Glomerular visceral epithelial cell (primary cell): ENCODE results near the gene ZNF429.
"Not testable (repeated sequence)": the region's sequence is repeated elsewhere in the genome, so short reads cannot be mapped to it uniquely, and the experiment has no call there.

Experiments
- DNase-seq: peaks from one replicate; pipeline ENCODE4 v3.0.0-alpha.2; 2016; ENCODE audit errors: extremely low spot score

Gene ZNF429

GRCh38 chr19:21513651-21514050 is 8.2 kb downstream of the ZNF429 start:
- DNase-seq, result no peak

GRCh38 chr19:21519488-21519887 is 14.1 kb downstream of the ZNF429 start:
- DNase-seq, result no peak

DNA sequence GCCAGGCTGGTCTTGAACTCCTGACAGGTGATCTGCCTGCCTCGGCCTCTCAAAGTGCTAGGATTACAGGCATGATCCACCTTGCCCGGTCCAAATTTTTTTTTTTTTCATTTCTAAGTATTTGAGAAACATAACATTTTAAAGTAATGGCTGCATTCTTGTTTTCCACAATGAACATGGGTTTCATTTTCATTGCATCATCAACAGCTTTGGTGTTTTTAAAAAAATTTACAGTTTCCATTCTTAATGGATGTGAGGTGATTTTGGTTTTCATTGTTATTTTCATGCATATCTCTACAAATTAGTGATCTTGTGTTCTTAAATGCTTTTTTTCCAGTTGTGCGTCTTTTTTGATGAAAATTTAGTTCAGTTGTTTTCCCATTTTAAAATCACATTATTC is 27.5 kb downstream of the ZNF429 start:
- no peak for DNase-seq

GRCh38 chr19:21536741-21537290 is 31.4 kb downstream of the ZNF429 start:
- not testable (repeated sequence) for DNase-seq

GRCh38 chr19:21559444-21559843 is 54.0 kb downstream of the ZNF429 start:
- DNase-seq, result no peak

- no peak for DNase-seq
These were observed 59.0 kb downstream of the ZNF429 start for GRCh38 chr19:21564406-21564805.

DNA sequence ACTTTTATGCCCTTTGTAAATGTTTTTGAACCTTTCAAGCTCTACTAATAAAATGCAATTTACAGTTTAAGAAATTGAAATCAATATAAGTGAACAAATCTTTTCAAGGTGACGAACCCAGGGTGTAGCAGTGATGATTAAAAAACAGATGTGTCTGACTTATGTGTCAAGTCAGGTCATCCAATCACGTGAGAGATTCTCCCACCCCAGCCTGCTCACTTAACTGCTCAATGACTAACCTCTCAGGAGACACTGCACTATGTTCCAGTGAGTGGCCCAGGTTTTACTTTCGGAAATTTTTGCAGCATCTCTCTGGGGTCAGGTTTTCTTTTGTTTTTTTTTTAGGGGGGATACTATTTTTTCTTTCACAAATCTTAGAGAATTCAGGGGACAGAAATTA is 60.7 kb downstream of the ZNF429 start:
- no peak for DNase-seq

- not testable (repeated sequence) for DNase-seq
These were observed 62.4 kb downstream of the ZNF429 start for GRCh38 chr19:21567806-21568205.

GRCh38 chr19:21568816-21569493 is 63.6 kb downstream of the ZNF429 start:
- no peak for DNase-seq

DNA sequence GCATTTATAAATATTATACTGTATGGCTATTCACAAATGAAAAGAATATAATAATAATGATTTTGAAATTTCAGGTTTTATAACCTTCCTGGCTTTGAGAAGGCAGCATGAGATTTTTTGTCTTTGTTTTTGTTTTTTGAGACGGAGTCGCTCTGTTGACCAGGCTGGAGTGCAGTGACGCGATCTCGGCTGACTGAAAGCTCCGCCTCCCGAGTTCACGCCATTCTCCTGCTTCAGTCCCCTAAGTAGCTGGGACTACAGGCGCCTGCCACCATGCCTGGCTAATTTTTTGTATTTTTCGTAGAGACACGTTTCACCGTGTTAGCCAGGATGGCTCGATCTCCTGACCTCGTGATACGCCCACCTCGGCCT is 64.1 kb downstream of the ZNF429 start:
- DNase-seq, result no peak

DNA sequence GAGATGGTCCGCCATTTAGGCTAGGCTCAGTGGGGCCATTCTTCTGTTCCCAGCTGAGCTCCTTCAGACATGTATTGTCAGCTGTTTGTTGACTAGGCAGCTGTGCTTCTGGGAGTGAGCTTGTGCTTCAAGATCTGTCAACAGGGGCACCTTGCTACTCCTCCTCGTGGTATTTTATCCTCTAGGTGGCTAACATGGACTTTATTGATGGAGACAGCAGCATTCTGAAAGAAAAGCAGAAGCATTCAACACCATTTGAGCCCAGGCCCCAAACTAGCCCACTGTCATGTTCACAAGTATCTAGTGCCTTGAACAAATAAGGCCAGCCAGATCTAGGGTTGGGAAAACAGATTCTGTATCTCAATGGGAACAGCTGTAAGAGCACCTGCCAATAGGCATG is 65.9 kb downstream of the ZNF429 start:
- no peak for DNase-seq

DNA sequence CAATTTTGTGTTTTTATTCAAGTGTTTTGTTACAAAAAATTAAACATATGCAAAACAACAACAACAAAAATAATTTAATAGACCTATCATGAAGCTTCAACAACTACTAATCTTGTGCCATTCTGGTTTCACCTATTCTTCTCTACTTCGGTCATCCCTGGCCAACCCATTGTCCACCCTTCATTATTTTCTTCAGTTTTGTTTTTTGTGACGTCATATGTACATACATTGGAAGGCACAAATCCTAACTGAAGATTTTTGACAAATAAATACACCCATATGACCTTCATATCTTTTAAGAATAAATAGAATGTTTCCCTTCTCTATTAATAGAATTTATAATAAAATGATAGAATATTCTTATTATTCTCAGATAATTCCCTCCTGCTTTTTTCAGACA is 69.2 kb downstream of the ZNF429 start:
- DNase-seq, result no peak

- no peak for DNase-seq
These were observed 71.1 kb downstream of the ZNF429 start for GRCh38 chr19:21576481-21576880.

GRCh38 chr19:21580101-21580500 is 74.7 kb downstream of the ZNF429 start:
- no peak for DNase-seq

DNA sequence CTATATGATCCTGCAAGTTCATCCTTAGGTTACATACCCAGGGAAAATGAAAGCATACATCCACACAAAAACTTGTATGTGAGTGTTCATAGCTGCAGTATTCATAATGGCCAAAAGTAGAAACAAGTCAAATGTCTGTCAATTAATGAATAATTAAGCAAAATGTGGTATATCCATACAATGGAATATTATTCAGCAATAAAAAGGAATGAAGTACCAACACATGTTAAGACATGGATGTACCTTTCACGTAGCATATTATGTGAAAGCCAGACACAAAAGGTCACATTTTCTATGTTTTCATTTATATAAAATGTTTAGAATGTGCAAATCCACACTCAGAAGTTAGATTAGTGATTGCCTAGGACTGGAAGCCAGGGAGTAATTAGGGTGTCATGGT is 75.4 kb downstream of the ZNF429 start:
- no peak for DNase-seq

GRCh38 chr19:21581646-21582240 is 76.3 kb downstream of the ZNF429 start:
- no peak for DNase-seq

DNA sequence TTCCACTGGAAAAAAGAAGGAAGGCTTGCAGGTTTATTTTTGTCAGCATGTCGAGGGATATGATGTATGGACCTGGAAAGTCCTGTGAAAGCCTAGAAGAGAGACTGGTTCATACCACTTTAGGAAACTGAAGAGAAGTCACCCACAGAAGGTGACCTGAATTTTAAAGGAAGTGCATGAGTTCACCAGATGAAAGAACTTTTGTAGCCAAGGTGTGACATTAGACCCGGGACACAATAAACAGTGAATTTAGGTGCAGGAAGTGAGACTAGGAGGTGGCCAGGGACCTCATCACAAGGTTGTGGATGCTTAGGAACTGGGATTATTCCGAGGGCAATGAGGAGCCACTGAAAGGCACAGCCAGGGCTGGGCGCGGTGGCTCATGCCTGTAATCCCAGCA is 79.1 kb downstream of the ZNF429 start:
- DNase-seq, result no peak

- no peak for DNase-seq
These were observed 80.0 kb downstream of the ZNF429 start for GRCh38 chr19:21585281-21585890.

DNA sequence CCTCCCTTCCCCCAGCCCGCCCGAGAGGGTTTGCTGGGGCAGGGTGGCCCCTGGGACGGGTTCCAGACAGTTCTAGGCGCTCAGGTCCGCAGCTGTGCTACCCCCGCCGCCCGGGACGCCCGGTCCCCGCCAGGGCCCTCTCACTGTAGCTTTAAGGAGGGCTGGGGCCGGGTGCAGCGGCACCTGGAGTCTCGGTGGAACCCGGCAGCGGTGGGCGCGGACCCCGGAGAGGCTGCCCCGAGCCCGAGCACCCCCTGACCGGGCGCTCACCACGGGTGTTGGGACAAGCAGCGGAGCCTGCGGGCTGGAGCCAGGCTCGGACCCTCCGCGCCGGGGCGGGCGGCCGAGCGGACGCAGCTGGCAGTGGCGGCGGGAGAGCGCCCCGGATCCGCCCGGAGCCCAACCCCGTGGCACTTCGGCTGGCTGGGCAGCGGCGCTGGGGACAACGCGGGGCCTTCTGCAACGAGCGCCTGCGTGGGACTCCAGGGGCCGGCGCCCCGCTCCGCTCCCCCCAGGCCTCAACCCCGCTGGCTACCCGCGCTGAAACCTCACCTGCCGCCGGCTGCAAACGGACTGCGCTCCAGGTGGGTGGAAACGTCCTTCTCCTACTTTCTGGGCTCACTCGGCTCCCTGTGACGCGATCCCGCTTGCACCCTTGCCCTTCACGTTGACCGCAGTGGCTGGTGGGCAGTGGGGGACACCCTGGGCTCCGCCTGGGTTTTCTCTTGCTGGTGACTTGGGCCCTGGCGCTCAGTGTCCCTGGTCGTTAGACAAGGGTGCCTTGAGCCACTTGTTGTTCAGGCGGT is 81.1 kb downstream of the ZNF429 start:
- no peak for DNase-seq

- no peak for DNase-seq
These were observed 81.7 kb downstream of the ZNF429 start for GRCh38 chr19:21587117-21587461.

GRCh38 chr19:21587549-21587948 is 82.1 kb downstream of the ZNF429 start:
- no peak for DNase-seq

DNA sequence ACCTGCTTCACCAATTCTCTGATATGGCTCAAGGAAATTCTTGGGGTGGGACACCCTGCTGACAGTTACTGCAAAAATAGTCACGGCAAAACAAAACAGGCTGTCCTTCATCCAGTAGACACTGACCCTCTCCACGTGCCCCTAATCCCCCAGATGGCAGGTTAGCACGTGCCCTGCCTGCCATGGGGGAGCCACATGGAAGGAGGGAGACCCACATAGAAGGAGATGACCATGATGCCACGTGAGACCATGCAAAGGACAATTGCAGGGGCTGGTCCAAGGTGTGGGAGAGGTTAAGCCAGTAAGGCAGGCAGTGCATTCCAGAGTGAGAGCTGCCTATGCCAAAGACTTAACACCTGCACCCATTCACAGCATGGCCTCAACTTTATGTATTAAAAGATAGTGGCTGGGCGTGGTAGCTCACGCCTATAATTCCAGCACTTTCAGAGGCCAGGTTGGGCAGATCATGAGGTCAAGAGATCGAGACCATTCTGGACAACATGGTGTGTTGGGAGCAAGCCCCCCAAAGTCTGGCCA is 82.7 kb downstream of the ZNF429 start:
- DNase-seq, result no peak
